Measurements from ENCODE around the gene MKX.

MKX gene

GRCh38 chr10:27626890-27627289 lies 118.7 kb downstream of the MKX start:
- H3K27ac ChIP-seq, result no peak overlapping the region
- TF ChIP-seq, protein P1, sequence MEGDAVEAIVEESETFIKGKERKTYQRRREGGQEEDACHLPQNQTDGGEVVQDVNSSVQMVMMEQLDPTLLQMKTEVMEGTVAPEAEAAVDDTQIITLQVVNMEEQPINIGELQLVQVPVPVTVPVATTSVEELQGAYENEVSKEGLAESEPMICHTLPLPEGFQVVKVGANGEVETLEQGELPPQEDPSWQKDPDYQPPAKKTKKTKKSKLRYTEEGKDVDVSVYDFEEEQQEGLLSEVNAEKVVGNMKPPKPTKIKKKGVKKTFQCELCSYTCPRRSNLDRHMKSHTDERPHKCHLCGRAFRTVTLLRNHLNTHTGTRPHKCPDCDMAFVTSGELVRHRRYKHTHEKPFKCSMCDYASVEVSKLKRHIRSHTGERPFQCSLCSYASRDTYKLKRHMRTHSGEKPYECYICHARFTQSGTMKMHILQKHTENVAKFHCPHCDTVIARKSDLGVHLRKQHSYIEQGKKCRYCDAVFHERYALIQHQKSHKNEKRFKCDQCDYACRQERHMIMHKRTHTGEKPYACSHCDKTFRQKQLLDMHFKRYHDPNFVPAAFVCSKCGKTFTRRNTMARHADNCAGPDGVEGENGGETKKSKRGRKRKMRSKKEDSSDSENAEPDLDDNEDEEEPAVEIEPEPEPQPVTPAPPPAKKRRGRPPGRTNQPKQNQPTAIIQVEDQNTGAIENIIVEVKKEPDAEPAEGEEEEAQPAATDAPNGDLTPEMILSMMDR (IDR thresholded peaks at IDR 0.05), result no peak
- no peak for TF ChIP-seq ZFX (IDR thresholded peaks at IDR 0.05; ENCODE audit: borderline replicate concordance)

DNA sequence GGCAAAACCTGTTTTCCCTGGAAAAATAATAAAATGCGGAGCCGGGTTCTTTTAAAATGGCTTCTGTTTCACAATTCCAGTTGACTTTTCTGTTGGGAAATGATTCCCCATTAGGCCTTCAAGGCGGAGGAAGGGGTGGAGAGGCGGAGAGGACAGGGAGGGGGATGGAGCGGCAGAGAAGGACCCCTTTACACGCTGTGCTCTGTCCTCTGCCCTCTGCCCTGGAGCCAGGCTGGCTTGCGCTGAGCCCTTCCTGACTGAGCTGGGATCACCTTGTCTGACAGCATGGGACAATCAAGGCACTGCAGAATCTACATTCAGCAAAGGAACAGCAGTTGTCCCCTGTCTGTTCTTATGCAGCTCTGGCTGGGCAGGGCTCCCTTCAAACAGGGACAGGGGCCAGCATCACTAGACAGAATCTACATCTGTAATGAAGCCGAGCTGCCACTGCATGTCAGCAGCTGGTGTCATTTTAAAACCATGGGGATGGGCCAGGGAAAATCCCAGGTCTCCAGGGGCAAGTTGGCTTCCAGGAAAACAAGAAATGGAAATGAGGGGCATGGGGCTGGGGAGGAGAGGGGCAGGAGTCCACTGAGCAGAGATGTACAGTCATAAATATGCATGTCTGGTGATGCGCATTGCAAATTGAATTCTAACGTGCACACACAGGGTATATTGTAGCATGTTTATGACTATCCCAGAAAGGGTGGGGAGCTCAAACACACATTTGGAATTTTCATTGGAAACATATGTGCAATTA lies 120.0 kb downstream of the MKX start:
- no peak overlapping the region for H3K27ac ChIP-seq
- TF ChIP-seq ZFX (IDR thresholded peaks at IDR 0.05; ENCODE audit: borderline replicate concordance), result no peak
- TF ChIP-seq, protein P1 (IDR thresholded peaks at IDR 0.05), result no peak

GRCh38 chr10:27624941-27625340 lies 120.7 kb downstream of the MKX start:
- no peak overlapping the region for H3K27ac ChIP-seq
- TF ChIP-seq ZFX (IDR thresholded peaks at IDR 0.05; ENCODE audit: borderline replicate concordance), result no peak
- TF ChIP-seq, protein P1 (IDR thresholded peaks at IDR 0.05), result no peak

Data from 22Rv1 (cell line).